Skin of body (tissue), 2 donors: ENCODE measurements around the gene DAP. TPM values are rescaled to one million over a fixed set of nuclear protein-coding genes. Genes with fewer than 3 reads are reported as not detected.

Source experiments
- DNase-seq: peaks from one replicate; lab custom pipeline; 2025; lab: John Stamatoyannopoulos, UW
- total RNA-seq: library from RNA; depleted of rRNA; stranded (reverse); fragments of >200 nt; gene quantifications from one replicate; pipeline ENCODE4 v1.2.3, GENCODE V29; 2014

DAP gene
- total RNA-seq, 1 donor from 2014 or later, result 27.4 TPM

DNA sequence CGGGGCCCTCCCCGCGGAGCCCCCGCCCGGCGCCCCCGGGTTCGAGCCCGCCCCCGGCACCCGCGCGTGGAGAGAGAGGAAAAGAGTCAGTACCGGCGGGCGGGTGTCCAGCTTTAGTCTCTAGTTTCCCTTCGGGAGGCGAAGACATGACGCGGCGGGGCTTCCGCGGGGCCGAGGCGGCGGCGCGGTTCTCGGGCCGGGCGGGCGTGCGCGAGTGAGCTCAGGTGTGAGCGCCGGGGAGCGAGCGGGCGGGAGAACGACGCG lies 181 bp downstream of the DAP start:
- no peak for DNase-seq

DNA sequence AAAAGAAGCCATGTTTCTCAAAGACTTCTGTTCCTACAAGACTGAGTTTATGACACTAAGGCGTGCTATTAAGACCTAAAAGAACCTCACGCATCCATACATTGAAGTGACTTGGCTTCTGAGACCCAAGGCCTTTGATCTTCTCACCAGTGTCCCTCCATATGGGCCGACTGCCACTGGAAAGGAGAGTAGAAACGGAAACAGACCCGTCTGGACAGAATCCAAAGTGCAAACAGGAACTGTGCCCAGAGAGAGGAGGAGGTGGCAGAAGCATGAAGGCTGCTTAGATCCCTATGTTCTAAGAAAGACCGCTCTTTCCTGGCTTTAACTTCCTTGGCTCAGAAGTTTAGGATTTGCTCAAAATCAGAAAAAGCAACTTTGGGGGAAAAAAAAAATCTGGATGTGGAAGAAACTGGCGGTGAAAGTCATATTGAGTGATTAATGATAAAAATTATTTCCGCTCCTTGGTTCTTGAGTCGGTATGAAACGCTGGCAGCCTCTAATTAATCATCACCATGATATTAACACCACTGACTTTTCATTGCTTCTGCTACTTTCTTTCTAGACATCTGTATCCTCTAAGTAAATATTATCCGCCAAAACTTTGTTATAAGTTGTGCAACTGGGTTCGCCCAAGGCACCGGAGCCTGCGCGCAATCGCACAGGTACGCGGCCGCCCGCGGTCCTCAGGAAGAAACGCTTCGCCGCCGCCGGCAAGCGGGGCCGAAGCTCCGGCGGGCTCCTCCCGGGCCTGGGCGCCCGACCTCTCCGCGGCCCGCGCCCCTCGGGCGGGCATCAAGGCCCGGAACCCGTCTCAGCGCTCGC lies 726 bp downstream of the DAP start:
- DNase-seq, result peak; percentile 44

DNA sequence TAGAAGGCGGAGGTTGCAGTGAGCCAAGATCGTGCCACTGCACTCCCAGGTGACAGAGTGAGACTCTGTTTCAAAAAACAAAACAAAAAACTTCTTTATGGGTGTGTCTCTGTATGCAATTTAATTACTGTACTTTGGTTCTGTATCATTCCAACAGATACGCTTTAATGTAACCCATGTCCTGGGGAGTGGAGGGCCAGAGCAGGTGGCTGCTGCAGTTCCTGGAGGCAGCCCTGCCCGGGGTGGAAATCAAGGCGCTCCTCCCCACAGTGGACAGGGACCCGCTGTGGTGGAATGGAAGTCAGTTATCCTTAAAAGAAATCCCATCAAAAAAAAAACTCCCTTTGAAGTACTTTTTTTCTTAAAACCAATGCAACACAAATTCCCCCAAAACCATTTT lies 1.9 kb downstream of the DAP start:
- DNase-seq, result no peak

DNA sequence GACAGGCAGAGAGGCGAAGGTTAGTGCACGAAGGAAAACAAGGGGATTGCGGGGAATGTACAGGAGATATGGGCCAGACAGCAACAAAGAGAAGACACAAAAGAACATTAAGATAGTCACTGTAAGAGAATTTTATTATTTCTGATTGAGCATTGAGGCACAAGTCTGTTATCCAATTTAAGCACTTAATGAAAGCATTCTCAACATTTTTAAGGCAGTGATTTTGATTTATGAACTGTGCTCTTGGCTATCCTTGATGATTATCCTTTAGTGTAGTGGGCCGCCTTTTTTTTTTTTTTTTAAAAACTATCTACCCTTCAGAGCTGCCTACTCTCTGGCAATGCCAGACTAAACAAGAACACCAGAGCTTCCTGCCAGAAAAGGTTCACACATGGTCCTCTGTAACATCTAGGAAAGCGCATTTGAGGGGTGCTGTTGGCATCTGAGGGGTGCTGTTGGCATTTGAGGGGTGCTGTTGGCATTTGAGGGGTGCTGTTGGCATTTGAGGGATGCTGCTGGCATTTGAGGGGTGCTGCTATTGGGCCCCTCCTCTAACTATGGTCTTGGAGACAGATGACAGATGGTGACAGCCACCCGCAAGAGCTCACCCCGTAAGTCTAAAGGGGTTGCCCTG lies 3.0 kb downstream of the DAP start:
- DNase-seq, result no peak

DNA sequence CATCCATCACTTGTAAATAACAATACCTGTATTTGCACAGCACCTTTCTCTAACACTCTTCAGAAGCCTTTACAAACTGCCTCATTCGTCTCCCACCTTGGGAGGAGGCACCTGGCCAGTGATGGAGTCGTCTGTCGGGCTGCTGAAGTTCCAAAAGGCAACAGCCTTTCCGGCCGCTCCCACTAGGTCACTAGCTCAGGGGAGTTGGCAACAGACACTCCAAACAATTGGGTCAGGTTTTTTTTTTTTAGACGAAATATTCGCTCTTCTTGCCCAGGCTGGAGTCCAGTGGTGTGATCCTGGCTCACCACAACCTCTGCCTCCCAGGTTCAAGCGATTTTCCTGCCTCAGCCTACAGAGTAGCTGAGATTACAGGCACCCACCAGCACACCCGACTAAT lies 4.0 kb downstream of the DAP start:
- no peak for DNase-seq

DNA sequence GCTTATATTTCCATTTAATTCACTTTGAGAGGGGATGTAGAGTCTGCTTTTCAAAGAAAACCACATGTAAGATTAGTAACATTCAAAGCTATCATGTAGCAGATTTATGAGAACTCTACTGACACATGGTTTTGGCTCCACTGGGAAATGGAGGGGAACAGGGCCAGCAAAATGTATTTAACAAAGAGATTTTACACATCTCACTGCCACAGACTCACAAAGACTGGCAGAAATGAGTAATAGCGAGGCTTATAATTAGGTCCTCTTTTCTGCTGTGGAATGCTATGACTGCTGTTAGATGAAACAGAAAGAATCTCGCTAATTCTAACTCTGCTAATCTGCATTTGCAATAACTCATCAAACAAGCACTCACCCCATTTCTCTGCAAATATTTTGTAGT lies 4.5 kb downstream of the DAP start:
- peak; percentile 68 for DNase-seq

DNA sequence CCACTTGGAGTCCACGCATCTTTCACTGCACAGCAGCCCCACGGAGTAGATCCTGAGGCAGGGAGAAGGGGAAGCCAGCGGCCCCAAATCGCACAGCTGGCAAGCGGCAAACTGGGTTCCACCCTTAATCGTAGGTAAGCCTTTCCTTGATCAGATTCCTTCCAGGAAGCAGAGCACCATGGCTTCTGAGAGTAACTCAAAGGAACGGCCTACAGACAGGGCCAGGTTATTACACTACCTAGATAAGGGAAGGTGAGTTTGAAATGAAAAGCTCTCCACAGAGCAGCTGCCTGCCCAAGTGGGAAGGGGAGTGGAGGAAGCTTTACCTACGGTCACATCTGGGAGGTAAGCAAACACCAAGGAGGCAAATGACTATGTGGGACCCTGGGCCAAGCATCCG lies 7.9 kb downstream of the DAP start:
- no peak for DNase-seq

DNA sequence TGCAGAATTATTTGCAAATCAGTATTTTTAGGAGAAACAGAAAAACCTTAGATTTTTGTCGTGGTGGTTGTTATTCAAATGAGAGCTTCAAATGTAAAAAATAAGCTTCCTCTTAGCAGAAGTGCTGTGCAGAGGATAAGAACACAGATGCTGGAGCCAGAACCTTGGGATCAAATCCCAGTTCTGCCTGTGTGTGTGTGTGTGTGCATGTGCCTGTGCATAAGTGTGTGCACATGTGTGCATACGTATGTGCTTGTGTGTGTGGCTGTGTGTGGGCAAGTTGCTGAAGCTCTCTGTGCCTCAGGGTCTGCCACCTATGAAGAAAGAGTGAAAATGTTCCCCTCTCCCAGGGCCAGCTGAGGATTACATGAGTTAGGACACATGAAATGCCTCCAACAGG lies 8.6 kb downstream of the DAP start:
- no peak for DNase-seq

DNA sequence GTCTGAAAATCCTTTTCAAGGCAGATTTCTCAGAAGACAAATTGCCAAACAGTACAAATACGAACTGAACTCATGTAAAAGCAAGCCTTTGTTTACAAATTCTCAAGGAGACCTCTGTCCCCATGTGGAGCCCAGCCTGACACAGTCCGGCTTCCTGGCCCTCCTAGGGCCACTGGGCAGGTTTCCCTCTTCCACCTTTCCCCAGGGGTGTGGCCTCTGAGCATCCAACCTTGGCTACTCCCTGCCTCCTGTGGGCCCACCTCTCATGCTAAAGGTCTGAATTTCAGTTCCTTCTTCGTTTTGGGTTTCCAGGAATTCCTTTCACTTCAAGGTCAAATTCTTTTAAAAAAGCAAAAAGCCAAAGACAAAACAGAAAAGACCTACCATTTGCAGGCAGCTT lies 10.1 kb downstream of the DAP start:
- no peak for DNase-seq

DNA sequence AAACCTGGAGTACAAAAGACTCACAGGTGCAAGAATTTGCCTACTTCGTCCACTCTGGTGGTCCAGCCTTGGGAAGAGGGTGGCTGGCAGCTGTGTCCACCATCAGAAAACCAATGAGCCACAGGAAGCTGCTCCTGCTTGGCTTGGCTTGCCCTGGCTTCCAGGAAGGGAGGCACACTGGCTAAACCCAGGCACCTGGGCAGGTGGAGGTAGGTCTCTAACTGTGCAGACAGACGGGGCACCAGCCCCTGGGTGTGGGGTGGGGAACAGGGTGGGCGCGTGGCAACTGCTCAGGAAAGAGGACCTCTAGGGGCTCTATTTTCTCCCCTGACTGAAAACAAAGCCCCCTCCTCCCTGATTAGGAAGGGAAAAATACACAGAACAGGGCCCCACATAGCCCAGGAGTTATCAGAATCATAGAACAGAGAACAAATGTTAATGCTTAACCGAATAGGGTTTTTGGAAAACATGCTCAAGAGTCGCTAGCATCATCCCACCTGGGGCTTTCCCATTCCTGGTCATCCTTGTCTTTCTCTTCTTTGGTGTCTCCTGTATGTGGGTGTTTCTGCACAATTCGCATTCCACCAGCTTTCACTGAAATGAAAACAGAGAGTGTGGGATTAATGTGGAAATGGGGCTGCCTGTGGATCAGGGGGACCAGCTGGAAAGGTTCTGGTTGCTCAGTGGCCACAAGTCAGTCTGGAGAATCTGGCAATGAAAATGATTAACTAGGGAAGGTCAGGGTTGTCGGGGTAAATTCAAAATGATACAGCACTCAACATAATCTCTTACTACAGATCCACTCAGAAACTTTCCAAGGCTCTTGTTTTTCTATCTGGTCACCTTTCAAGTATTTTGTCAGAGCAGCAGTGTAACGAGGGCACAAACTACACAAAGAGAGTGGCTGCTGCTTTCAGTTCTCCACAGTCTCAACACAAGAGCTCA lies 13.1 kb downstream of the DAP start:
- no peak for DNase-seq

DNA sequence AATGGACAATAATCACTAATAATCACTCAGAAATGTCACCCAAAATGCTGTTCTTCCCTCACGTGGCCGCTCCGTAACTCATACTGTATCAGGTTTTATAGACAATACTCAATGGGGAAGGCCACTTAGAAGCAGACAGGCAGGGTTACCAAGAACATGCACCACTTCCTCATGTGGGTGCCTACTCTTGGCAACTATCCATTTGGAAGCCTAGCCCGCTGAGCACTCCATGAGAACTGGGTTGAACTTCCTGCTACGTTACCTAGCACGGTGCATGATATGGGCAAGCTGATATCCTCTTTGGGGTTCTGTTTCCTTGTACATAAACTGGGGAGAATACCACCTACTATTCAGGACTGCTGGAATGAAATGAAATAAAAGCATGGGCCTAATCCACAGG lies 14.3 kb downstream of the DAP start:
- DNase-seq, result no peak

DNA sequence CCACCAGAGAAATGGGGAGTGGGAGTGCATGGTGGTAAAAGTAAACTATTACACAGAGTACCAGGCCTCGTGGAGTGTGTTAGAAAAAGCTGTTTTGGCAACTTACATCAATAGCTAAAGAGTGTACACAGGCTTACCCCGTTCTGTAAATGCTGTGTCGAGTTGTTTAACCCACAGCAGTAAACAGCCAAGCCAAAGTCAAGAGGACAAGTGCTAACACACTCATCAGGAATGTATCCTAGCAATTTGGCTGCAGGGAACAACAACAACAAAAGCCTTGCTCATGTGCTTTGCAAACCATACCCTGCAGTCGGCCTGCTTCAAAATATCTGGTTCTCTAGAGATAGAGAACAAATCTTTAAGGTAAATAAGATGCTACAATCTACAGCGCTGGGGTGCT lies 15.9 kb downstream of the DAP start:
- no peak for DNase-seq

DNA sequence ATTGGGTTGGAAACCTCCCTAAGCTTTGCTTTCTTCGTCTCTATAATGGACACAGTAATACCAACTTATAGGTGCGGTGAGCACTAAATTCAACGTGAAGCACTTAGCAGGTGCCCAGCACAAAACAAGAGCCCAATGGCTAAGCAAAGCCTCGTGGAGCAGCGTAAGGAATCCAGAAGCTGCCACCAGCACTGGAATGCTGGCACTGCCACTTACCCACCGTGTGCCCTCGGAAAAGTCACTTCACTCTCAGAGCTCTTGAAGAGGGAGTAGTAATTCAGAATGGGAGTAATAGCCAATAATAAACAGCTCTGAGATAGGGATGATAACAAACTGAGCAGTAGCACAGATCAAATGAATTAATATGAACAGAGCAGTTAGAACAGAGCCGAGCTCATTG lies 16.4 kb downstream of the DAP start:
- no peak for DNase-seq

DNA sequence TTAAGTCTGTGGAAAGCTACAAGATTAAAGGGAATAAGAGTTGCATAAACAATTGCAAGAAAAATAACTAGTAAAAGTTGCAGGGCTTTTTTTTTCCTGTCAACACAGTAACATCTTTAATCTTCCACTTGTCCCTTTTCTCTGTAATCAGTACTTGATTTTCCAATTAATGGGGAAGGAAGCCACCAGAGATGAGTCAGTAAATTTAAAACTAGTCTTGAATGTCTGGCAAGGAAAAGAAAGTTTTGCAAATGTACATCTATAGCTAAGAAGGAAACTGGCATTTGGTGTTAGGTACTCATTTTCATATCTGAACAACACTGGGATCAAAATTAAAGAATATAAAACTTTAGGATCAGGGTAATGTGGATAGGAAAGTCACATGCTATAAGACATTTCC lies 17.1 kb downstream of the DAP start:
- no peak for DNase-seq

DNA sequence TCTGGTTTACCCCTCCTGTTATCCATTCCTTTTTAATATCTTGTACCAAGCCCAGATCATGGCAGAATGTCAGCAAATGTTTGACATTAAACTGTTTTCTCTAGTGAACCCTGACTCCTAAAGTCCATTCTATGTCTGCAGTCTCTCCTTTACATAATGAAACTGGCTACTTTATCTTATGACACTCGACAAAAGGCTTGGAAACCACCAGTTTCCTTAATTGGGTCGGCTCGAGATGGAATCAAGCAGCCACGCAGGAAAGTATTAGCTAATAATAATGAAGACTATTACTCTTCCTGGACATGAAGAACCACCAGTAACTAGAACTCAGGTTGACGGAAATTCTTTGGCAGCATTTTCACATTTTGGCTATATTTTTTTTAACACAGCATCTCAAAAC lies 17.5 kb downstream of the DAP start:
- no peak for DNase-seq

DNA sequence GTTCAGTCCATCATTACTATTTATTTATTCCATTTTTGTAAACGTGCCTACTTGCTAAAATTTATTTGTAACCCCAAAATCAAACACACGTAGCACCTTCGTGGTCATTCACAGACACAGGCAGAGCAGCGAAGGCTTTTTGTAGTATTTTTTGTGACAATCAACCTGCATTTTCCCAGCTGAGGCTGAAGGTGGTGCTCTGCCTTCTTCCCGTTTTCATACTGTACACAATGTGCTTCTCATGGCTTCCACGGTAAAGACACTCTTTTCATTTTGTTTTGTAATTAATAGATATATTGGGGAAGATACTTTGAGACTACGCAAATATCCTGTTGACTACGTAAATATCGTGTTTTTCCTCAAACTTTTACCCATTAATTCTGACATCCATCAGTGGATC lies 19.4 kb downstream of the DAP start:
- no peak for DNase-seq

DNA sequence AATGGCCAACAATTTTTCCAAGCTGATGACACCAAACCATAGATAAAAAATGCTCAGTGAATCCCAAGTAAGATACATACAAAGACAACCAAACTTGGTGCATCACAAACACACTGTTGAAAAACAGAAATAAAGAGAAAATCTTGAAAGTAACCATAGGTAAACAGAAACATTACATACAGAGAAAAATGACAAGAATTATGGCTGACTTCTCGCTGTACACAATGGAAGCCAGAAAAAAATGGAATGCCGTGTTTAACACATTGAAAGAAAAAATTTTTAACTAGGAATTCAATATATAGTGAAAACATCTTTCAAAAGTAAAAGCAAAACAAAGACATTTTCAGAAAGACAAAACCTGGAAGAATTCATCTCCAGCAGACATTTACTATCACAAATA lies 20.6 kb downstream of the DAP start:
- DNase-seq, result no peak

DNA sequence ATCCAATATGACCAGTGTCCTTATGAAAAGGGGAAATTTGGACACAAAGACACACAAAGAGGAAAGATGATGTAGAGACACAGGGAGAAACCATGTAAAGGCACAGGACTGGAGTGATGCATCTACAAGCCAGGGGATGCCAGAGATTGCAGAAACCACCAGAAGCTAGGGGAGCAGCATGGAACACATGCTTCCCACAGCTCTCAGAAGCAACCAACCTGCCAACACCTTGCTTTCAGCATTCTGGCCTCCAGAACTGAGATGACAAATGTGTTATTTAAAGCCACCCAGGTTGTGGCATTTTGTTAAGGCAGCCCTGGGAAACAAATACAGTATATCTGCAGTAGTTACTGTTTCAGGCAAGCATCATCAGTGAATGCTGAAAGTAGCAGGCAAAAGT lies 23.2 kb downstream of the DAP start:
- DNase-seq, result no peak

DNA sequence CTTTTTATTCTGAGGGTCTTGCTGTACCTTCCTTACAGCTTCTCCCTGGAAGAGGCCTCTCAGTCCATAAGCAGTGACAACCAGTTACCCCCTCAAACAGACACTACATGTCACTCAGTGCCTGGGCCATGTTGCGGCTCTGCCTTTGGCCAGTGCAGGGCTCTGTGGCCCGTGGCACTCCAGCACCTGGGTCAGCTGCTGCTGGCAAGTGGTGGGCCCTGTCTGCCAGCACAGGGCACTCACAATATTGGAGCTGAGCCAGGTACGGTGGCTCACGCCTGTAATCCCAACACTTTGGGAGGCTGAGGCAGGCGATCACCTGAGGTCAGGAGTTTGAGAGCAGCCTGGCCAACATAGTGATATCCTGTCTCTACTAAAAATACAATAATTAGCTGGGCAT lies 24.2 kb downstream of the DAP start:
- DNase-seq, result no peak

DNA sequence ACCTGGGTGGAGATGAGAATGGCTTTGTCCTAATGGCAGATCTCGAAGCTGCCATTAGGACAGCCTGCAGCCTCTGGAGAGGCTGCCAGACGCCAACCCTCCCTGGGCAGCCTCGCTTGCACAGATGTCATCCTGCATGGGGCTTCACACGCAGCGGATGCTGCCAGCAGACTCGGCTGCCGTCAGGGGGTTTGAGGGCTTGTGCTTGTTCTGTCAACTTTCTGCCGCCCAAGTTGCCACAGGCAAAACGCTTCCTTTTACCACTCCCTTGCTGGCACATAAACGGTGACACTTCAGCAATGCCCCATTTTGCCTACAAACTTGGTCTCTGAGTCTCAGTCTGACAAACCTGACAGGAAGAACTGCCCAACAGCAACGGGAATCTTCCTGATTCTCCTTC lies 24.7 kb downstream of the DAP start:
- no peak for DNase-seq

DNA sequence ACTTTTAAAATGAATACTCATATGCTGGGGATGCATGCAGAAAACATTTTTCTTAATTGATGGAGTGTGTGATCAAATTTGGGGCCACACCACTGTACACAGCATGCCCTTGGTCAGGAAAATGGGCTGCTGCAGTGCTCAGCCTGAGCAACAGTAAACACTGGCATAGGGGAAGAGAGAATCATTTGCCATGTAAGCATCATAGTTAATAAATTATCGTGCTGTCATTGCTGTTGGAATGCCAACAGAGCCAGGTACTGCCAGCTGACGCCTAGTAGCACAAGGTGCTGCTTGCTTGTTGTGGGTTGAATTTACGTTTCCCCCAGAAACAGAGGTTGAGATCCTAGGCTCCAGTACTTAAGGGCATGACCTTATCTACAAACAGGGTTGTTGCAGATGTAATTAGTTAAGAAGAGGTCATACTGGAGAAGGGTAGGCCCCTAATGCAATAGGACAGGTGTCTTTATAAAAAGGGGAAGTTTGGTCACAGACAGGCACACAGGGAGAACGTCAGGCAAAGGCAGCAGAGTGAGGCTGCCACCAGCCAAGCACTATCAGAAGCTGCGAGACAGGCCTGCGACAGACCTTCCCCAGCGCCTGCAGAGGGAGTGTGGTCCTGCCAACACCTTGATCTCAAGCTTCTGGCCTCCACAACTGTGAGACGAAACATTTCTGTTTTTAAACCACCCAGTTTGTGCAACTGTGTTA lies 25.3 kb downstream of the DAP start:
- DNase-seq, result no peak
